ENCODE results near the gene GABPB2. TPM values are rescaled to one million over a fixed set of nuclear protein-coding genes. Genes with fewer than 3 reads are reported as not detected.

Gene GABPB2
- total RNA-seq, 4 donors from 2014 or later = 16.5 to 23.5 (median 20.6) TPM

GRCh38 chr1:151134396-151134795 is 63.8 kb downstream of the GABPB2 start:
- TF ChIP-seq, protein P1, sequence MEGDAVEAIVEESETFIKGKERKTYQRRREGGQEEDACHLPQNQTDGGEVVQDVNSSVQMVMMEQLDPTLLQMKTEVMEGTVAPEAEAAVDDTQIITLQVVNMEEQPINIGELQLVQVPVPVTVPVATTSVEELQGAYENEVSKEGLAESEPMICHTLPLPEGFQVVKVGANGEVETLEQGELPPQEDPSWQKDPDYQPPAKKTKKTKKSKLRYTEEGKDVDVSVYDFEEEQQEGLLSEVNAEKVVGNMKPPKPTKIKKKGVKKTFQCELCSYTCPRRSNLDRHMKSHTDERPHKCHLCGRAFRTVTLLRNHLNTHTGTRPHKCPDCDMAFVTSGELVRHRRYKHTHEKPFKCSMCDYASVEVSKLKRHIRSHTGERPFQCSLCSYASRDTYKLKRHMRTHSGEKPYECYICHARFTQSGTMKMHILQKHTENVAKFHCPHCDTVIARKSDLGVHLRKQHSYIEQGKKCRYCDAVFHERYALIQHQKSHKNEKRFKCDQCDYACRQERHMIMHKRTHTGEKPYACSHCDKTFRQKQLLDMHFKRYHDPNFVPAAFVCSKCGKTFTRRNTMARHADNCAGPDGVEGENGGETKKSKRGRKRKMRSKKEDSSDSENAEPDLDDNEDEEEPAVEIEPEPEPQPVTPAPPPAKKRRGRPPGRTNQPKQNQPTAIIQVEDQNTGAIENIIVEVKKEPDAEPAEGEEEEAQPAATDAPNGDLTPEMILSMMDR (IDR thresholded peaks at IDR 0.05; ENCODE audit: low read depth) = no peak

DNA sequence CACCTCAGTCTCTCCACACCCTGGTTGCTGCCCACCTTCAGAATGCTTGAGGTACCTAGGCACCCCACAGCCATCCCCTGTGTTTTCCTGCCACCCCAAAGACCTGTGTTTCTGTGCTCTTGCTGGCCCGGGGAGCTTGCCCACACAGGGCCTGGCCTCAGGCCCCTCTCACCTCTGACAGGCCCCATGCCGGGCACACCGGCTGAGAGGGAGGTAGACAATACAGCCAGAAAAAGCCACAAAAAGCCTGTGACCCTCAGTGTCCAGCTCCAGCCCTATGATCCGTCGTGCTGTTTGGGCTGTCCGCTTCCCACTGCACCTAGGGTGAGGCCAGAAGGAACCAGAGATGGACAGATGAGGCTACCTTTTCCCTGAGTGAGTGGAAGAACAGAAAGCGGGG is 64.4 kb downstream of the GABPB2 start:
- TF ChIP-seq, protein P1 (IDR thresholded peaks at IDR 0.05; ENCODE audit: low read depth) = no peak

DNA sequence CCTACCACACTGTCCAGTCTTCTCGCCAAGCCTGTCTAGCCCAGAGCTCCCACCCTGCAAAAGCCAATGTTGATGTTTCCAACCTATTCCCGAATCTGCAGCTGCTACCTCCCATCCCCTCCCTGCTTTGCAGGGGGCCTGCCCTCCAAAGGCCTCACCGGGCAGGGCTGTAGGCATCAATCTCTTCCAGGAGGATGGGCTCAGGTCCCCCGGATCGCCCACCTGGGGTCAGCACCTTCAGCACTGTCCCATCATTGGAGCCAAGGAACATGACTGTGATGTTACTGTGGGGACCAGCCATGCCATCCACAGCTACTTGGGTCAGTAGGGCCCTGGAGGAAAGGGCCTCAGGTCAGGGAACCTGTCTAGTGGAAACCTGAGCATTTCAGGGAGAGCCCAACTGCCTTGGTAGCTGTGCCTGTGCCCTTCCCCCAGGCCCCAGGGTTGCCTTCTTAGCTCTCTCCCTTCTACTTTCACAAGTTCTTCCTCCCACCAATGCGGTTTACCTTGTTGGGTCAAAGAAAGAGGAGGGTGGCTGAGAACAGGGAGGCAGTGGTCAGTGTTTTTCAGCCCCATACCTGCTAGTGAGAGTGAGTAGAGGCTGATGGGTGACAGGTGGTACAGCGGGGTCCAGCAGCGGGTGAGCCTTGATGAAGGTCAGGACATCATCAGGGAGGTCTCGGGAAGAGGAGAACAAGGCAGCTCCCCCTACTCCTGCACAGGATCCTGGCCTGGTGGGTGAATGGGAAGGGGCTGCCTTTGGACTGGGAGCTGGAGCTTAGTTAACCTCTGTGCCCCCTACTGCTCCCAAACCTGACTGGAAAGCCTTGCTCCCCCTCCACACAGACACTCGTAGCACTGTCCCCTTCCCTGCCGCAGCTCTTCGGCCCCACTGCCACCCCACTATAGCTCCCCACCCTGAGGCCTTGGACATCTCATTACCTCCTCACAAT is 65.1 kb downstream of the GABPB2 start:
- TF ChIP-seq, protein P1 (IDR thresholded peaks at IDR 0.05; ENCODE audit: low read depth) = no peak

DNA sequence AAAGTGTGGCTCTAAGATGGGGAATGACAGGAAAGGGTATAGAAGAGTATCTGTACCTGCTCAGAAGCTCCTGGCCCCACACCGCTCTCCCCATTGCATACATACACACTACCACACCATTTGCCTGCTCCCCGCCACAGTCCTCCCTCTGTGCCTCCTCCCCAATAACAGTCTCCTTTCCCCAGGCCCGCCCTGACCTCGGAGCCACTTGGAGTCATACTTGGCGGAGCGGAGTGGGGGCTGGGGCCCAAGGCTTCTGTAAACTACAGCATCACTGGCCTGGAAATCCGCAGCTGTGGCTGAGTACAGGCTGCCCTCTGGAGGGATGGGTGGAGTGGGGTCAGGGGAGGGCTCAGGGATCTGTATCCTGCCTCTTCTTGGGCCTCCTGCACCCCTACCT is 67.2 kb downstream of the GABPB2 start:
- TF ChIP-seq, protein P1 (IDR thresholded peaks at IDR 0.05; ENCODE audit: low read depth) = no peak

- TF ChIP-seq, protein P1 (IDR thresholded peaks at IDR 0.05; ENCODE audit: low read depth) = no peak
Measured at GRCh38 chr1:151142411-151143056, 72.0 kb downstream of the GABPB2 start.

DNA sequence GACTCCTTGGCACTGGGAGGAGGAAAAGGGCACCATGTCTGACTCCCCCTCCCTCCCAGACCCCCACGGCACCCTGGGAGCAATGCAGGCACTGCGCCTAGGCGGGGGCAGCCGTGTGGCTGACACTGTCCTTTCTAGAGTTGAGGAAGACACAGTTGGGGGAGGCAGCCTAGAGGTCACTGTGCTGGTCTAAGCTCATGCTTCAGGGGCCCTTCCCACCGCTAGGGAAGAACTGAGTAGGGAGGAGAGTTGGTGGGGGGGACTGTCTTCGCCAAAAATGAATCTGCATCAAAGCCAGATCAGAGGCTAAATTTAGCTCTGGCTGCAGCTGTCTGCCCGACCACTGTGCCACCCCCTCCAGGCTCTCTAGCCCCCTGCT is 72.5 kb downstream of the GABPB2 start:
- TF ChIP-seq, protein P1 (IDR thresholded peaks at IDR 0.05; ENCODE audit: low read depth) = no peak

DNA sequence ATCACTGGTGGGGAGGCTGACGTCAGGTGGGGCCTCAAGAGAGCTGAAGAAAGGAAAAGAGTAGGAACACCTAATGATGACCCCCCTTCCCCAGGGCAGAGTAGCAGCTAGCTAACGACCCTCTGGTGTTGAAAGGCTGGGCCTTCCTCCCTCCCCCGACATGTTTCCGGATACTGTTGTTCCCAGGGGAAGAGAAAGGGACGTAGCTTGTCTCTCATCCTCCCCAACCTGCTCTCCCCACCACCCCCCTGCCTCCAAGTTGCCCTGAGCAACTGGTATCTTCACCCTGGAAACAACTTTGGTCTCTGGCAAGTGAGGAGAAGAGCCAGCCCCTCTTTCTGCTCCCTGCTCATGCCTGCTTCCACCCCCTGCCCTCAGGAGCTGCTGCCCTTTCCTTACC is 73.4 kb downstream of the GABPB2 start:
- TF ChIP-seq, protein P1 (IDR thresholded peaks at IDR 0.05; ENCODE audit: low read depth) = no peak
